SK-N-SH (cell line): ENCODE data around the gene C6orf163. TPM values are rescaled to one million over a fixed set of nuclear protein-coding genes. Genes with fewer than 3 reads are reported as not detected.

Experiments
- CTCF ChIA-PET: fragments of 300-600, 350-600 bp; formaldehyde crosslinking; extraction: SDS; loops from one replicate; lab custom pipeline; 2021; lab: Yijun Ruan, JAX
- POLR2A ChIA-PET: fragments of 350-600 bp; sonication (Branson Sonifier 250); formaldehyde crosslinking; extraction: SDS; loops from one replicate; lab custom pipeline; 2020; ENCODE audit warnings: antibody characterized with exemption, inconsistent platforms; lab: Yijun Ruan, JAX
- DNase-seq: peaks from one replicate; pipeline ENCODE4 v3.0.0; 2012
- H2AFZ ChIP-seq: fragments of 200-600 bp; sonication (generic); 2 replicates; pipeline ENCODE4 v1.8.1; 2016; ENCODE audit warnings: antibody characterized with exemption, mild to moderate bottlenecking, low read depth
- H3F3A ChIP-seq: fragments of 200-600 bp; sonication (generic); replicated peaks from 2 replicates; pipeline ENCODE3; 2016; ENCODE audit warnings: antibody characterized with exemption, mild to moderate bottlenecking; ENCODE audit not compliant: insufficient read depth
- H3K27ac ChIP-seq, 2 experiments: fragments of 200-500 bp in 1 of 2; fragments of 200-600 bp in 1 of 2; sonication (Bioruptor generic) in 1 of 2; sonication (generic), shearing (Covaris generic) in 1 of 2; 2 replicates each; pipeline versions ENCODE4 v1.5.1 to v1.6.1; 2014 to 2016; ENCODE audit warnings: low read depth in 2 of 2, inconsistent platforms in 1 of 2, low read length in 1 of 2, mild to moderate bottlenecking in 1 of 2, mixed read lengths in 1 of 2
- H3K27me3 ChIP-seq: fragments of 200-600 bp; sonication (generic), shearing (Covaris generic); 2 replicates; pipeline ENCODE4 v1.6.1; 2016; ENCODE audit warnings: mixed run types; ENCODE audit not compliant: insufficient read depth
- H3K36me3 ChIP-seq, 2 experiments: fragments of 200-500 bp in 1 of 2; fragments of 200-600 bp in 1 of 2; sonication (Bioruptor generic) in 1 of 2; sonication (generic) in 1 of 2; replicated peaks in 1 of 2; 2 replicates each; pipeline versions ENCODE3 to v1.5.1; 2014 to 2016; ENCODE audit warnings: low read length in 1 of 2, mild to moderate bottlenecking in 1 of 2; ENCODE audit not compliant: insufficient read depth in 2 of 2, control insufficient read depth in 1 of 2
- H3K4me1 ChIP-seq, 2 experiments: fragments of 200-500 bp in 1 of 2; fragments of 200-600 bp in 1 of 2; sonication (Bioruptor generic) in 1 of 2; sonication (generic), shearing (Covaris generic) in 1 of 2; 2 replicates each; pipeline versions ENCODE4 v1.5.1 to v1.6.1; 2014 to 2016; ENCODE audit warnings: low read depth in 1 of 2, low read length in 1 of 2, mixed run types in 1 of 2; ENCODE audit not compliant: insufficient read depth in 2 of 2, control insufficient read depth in 1 of 2
- H3K4me2 ChIP-seq: fragments of 200-600 bp; sonication (generic), shearing (Covaris generic); 2 replicates; pipeline ENCODE4 v1.6.1; 2017; ENCODE audit warnings: mixed run types
- H3K4me3 ChIP-seq, 2 experiments: fragments of 200-500 bp in 1 of 2; fragments of 200-600 bp in 1 of 2; sonication (Bioruptor generic) in 1 of 2; sonication (generic), shearing (Covaris generic) in 1 of 2; 2 replicates each; pipeline versions ENCODE4 v1.5.1 to v1.8.1; 2014 to 2016; ENCODE audit warnings: low read depth in 2 of 2, inconsistent platforms in 1 of 2, low read length in 1 of 2, mild to moderate bottlenecking in 1 of 2, mixed read lengths in 1 of 2, moderate library complexity in 1 of 2
- H3K79me2 ChIP-seq: fragments of 200-600 bp; sonication (generic); 2 replicates; pipeline ENCODE4 v1.8.1; 2017; ENCODE audit warnings: mild to moderate bottlenecking; ENCODE audit not compliant: insufficient read depth
- H3K9ac ChIP-seq: fragments of 200-600 bp; sonication (generic); 2 replicates; pipeline ENCODE4 v1.6.1; 2017; ENCODE audit warnings: mixed run types
- H3K9me2 ChIP-seq: fragments of 200-600 bp; sonication (generic); 2 replicates; pipeline ENCODE4 v1.6.1; 2017; ENCODE audit warnings: mixed run types
- H3K9me3 ChIP-seq: fragments of 200-600 bp; sonication (generic); 2 replicates; pipeline ENCODE4 v1.6.1; 2017; ENCODE audit warnings: mixed run types, mild to moderate bottlenecking, moderate library complexity
- H4K20me1 ChIP-seq: fragments of 200-600 bp; sonication (generic); 2 replicates; pipeline ENCODE4 v1.6.1; 2017; ENCODE audit warnings: mild to moderate bottlenecking, mixed run types; ENCODE audit not compliant: insufficient read depth
- CHD2 ChIP-seq: fragments of 150-350 bp; IDR thresholded peaks from 2 replicates; pipeline ENCODE4 v1.6.1; 2018; ENCODE audit warnings: low read length; ENCODE audit not compliant: partially characterized antibody
- FOSL2 ChIP-seq: IDR thresholded peaks from 2 replicates; pipeline ENCODE4 v1.4.0; 2012; ENCODE audit warnings: low read depth, mild to moderate bottlenecking, moderate library complexity, borderline replicate concordance
- GATA2 ChIP-seq: sonication (generic); formaldehyde crosslinking; IDR thresholded peaks from 2 replicates; pipeline ENCODE4 v1.5.0; 2020; ENCODE audit warnings: mild to moderate bottlenecking, missing genetic modification reagents
- JUND ChIP-seq: IDR thresholded peaks from 2 replicates; pipeline ENCODE4 v1.4.0; 2012
- MEF2A ChIP-seq: IDR thresholded peaks from 2 replicates; pipeline ENCODE4 v1.4.0; 2012; ENCODE audit warnings: low read depth, borderline replicate concordance
- MXI1 ChIP-seq: IDR thresholded peaks from 2 replicates; pipeline ENCODE4 v1.6.1; 2012; ENCODE audit warnings: mild to moderate bottlenecking, low read depth, low read length, improper control_type of control experiment
- NFIC ChIP-seq: IDR thresholded peaks from 2 replicates; pipeline ENCODE4 v1.4.0; 2012; ENCODE audit warnings: borderline replicate concordance
- POLR2AphosphoS5 ChIP-seq: IDR thresholded peaks from 2 replicates; pipeline ENCODE4 v1.6.1; 2012; ENCODE audit warnings: low read depth, low read length
- RAD21 ChIP-seq: IDR thresholded peaks from 2 replicates; pipeline ENCODE4 v1.6.1; 2012; ENCODE audit warnings: mild to moderate bottlenecking, low read length
- RCOR1 ChIP-seq: fragments of 150-350 bp; IDR thresholded peaks from 2 replicates; pipeline ENCODE4 v1.6.1; 2017; ENCODE audit warnings: antibody characterized with exemption, low read length
- RXRA ChIP-seq: IDR thresholded peaks from 2 replicates; pipeline ENCODE4 v1.4.0; 2012; ENCODE audit warnings: low read depth, mild to moderate bottlenecking, borderline replicate concordance
- SMC3 ChIP-seq: IDR thresholded peaks from 2 replicates; pipeline ENCODE4 v1.6.1; 2012; ENCODE audit warnings: low read depth, low read length, improper control_type of control experiment
- TAF1 ChIP-seq: IDR thresholded peaks from 2 replicates; pipeline ENCODE4 v1.6.1; 2012; ENCODE audit warnings: low read depth, mild to moderate bottlenecking, low read length, moderate library complexity, borderline replicate concordance
- YY1 ChIP-seq: IDR thresholded peaks from 2 replicates; pipeline ENCODE4 v1.4.0; 2012; ENCODE audit warnings: low read depth, mild to moderate bottlenecking
- ZBTB33 ChIP-seq: IDR thresholded peaks from 2 replicates; pipeline ENCODE4 v1.4.0; 2012; ENCODE audit warnings: low read depth, borderline replicate concordance
- WGBS: methylation state at CpG from one replicate; pipeline ENCODE4 v1.1.6; 2017; ENCODE audit warnings: low lambda C conversion rate; 5-methylcytosine and 5-hydroxymethylcytosine counted together
- polyA plus RNA-seq, 3 experiments: library from polyadenylated mRNA; depleted of rRNA; stranded (reverse); fragments of >200 nt; gene quantifications; 2 replicates each; pipeline ENCODE4 v1.2.3, GENCODE V29; 2012
- TF ChIP-seq, protein P1 (sequence below): fragments of 150-350 bp; IDR thresholded peaks from 2 replicates; pipeline ENCODE4 v1.6.1; 2016; ENCODE audit warnings: mild to moderate bottlenecking, low read depth, low read length
- TF ChIP-seq, protein P2 (sequence below): IDR thresholded peaks from 2 replicates; pipeline ENCODE4 v1.4.0; 2012; ENCODE audit warnings: low read depth
- TF ChIP-seq, protein P3 (sequence below): IDR thresholded peaks from 2 replicates; pipeline ENCODE4 v1.4.0; 2012; ENCODE audit warnings: low read depth, borderline replicate concordance

C6orf163 gene
- polyA plus RNA-seq, 1 of the 3 experiments (the other 2 are of a cell fraction): 0.49 TPM

GRCh38 chr6:87346700-87347099, 2.1 kb downstream of the C6orf163 start:
- Histone ChIP-seq H3K4me2 (no peak overlapping the region), H3F3A (no peaks in the 10 kb centered on the region), H3K27ac (no peak overlapping the region), H3K9me3 (no peaks in the 10 kb centered on the region), H4K20me1 (no peaks in the 10 kb centered on the region), H3K79me2 (no peaks in the 10 kb centered on the region), H3K4me1 (no peaks in the 10 kb centered on the region; a peak in 1 of 4 replicates), H3K36me3 (peaks cover 0 to 6% of the 10 kb centered on the region in 2 experiments), H3K9ac (no peak overlapping the region), H3K9me2 (no peaks in the 10 kb centered on the region), H2AFZ (no peak overlapping the region), H3K4me3 (no peak overlapping the region), H3K27me3 (no peaks in the 10 kb centered on the region)
- 93% methylated on average over 3 of the region's 3 CpGs for WGBS
- no peak for DNase-seq
- ChIA-PET POLR2A (no interaction called here), CTCF (interaction anchor here (0.9 kb wide), 1 partner anchor 25 kb away, joined by 4 read pairs; no protein-coding TSS in a partner anchor)
- TF ChIP-seq MEF2A (no peak), CHD2 (no peak), RXRA (no peak), GATA2 (no peak), TAF1 (no peak), FOSL2 (no peak), JUND (no peak)
- TF ChIP-seq, protein P1, sequence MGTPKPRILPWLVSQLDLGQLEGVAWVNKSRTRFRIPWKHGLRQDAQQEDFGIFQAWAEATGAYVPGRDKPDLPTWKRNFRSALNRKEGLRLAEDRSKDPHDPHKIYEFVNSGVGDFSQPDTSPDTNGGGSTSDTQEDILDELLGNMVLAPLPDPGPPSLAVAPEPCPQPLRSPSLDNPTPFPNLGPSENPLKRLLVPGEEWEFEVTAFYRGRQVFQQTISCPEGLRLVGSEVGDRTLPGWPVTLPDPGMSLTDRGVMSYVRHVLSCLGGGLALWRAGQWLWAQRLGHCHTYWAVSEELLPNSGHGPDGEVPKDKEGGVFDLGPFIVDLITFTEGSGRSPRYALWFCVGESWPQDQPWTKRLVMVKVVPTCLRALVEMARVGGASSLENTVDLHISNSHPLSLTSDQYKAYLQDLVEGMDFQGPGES: no peak
- TF ChIP-seq, protein P2, sequence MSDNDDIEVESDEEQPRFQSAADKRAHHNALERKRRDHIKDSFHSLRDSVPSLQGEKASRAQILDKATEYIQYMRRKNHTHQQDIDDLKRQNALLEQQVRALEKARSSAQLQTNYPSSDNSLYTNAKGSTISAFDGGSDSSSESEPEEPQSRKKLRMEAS: no peak

GRCh38 chr6:87349896-87350295, 5.3 kb downstream of the C6orf163 start:
- WGBS: 96% methylated on average over 2 of the region's 2 CpGs
- no peak overlapping the region for H3K9ac ChIP-seq
- POLR2A ChIA-PET: no interaction called here

More at GRCh38 chr6:87349896-87350295, 5.3 kb downstream of the C6orf163 start:
- CTCF ChIA-PET: interaction anchor here (1.2 kb wide), 1 partner anchor 27 kb away, joined by 3 read pairs; the partner anchor contains the start of gene SMIM8
- Histone ChIP-seq H3F3A (no peaks in the 10 kb centered on the region), H3K27me3 (no peaks in the 10 kb centered on the region), H3K36me3 (peaks cover 0 to 2% of the 10 kb centered on the region in 2 experiments), H4K20me1 (no peaks in the 10 kb centered on the region), H3K27ac (no peak overlapping the region), H3K79me2 (no peaks in the 10 kb centered on the region), H3K4me3 (no peak overlapping the region), H3K4me2 (no peak overlapping the region), H2AFZ (no peak overlapping the region), H3K9me2 (no peaks in the 10 kb centered on the region), H3K9me3 (no peaks in the 10 kb centered on the region), H3K4me1 (no peaks in the 10 kb centered on the region; a peak in 1 of 4 replicates)
- TF ChIP-seq SMC3: no peak
- TF ChIP-seq TAF1: no peak
- no peak for TF ChIP-seq MXI1
- no peak for TF ChIP-seq YY1
- TF ChIP-seq, protein P3, sequence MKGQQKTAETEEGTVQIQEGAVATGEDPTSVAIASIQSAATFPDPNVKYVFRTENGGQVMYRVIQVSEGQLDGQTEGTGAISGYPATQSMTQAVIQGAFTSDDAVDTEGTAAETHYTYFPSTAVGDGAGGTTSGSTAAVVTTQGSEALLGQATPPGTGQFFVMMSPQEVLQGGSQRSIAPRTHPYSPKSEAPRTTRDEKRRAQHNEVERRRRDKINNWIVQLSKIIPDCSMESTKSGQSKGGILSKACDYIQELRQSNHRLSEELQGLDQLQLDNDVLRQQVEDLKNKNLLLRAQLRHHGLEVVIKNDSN: no peak
- TF ChIP-seq NFIC: no peak
- no peak for TF ChIP-seq RXRA
- TF ChIP-seq POLR2AphosphoS5: no peak
- no peak for TF ChIP-seq RAD21
- no peak for TF ChIP-seq RCOR1
- TF ChIP-seq ZBTB33: no peak
- TF ChIP-seq JUND: no peak
- DNase-seq: no peak
